Measurements from ENCODE around the gene FGA. TPM values are rescaled to one million over a fixed set of nuclear protein-coding genes. Genes with fewer than 3 reads are reported as not detected.

The FGA gene
- total RNA-seq, 1 experiment from 2014 or later: not detected

- no peaks in the 10 kb centered on the region for H3F3A ChIP-seq (ENCODE audit: insufficient read depth, low read depth)
- no peaks in the 10 kb centered on the region for H3K4me1 ChIP-seq (replicated peaks; ENCODE audit: insufficient read depth)
- TF ChIP-seq, protein P1, sequence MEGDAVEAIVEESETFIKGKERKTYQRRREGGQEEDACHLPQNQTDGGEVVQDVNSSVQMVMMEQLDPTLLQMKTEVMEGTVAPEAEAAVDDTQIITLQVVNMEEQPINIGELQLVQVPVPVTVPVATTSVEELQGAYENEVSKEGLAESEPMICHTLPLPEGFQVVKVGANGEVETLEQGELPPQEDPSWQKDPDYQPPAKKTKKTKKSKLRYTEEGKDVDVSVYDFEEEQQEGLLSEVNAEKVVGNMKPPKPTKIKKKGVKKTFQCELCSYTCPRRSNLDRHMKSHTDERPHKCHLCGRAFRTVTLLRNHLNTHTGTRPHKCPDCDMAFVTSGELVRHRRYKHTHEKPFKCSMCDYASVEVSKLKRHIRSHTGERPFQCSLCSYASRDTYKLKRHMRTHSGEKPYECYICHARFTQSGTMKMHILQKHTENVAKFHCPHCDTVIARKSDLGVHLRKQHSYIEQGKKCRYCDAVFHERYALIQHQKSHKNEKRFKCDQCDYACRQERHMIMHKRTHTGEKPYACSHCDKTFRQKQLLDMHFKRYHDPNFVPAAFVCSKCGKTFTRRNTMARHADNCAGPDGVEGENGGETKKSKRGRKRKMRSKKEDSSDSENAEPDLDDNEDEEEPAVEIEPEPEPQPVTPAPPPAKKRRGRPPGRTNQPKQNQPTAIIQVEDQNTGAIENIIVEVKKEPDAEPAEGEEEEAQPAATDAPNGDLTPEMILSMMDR (conservative IDR thresholded peaks at IDR 0.05): no peak
- no peak for TF ChIP-seq EZH2 (IDR thresholded peaks at IDR 0.05; ENCODE audit: low read depth)
- H3K4me3 ChIP-seq: no peak overlapping the region
- intact Hi-C loops (cut with micrococcal nuclease; ENCODE audit: unreplicated experiment): loop anchor here (2.0 kb wide), 1 partner anchor 117 kb away; no protein-coding TSS in a partner anchor
- no TSS peak for BruUV-seq (replicated peaks)
- ChIA-PET CTCF (interaction anchor here (1.6 kb wide), 1 partner anchor 65 kb away, joined by 3 read pairs; no protein-coding TSS in a partner anchor), POLR2A (ENCODE audit: unreplicated experiment) (no interaction called here)
- no peak overlapping the region for H3K4me2 ChIP-seq
- no peak overlapping the region for H3K27ac ChIP-seq
- H3K9me2 ChIP-seq (ENCODE audit: insufficient read depth): no peaks in the 10 kb centered on the region
- H3K27me3 ChIP-seq (ENCODE audit: insufficient read depth, low read depth): no peaks in the 10 kb centered on the region
- no peak for DNase-seq
- H3K36me3 ChIP-seq (ENCODE audit: low read depth): no peaks in the 10 kb centered on the region
- no peak overlapping the region for H2AFZ ChIP-seq
- no peaks in the 10 kb centered on the region for H4K20me1 ChIP-seq (ENCODE audit: insufficient read depth)
- H3K79me2 ChIP-seq (ENCODE audit: low read depth): no peaks in the 10 kb centered on the region
- H3K9me3 ChIP-seq (ENCODE audit: insufficient read depth, low read depth): no peaks in the 10 kb centered on the region
Observed at GRCh38 chr4:154623995-154624394, 33.5 kb upstream of the FGA start.

DNA sequence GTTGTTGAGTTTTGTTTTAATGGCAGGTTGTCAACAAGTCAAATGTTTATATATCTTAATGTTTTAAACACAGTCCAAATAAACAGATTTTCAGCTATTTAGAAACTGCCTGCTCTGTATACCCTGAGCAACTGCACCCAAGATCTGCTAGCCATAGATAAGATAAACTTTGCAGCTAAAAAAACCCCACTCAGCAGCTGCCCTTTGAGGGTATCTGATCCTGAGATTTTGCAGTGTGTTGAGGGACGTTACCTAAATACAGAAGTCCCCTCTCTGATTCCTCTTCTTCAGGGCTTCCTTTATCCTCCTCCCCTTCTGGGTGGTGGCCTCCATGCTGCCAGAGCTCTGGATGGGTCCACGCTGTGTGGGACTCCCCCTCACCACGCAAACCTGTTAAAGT is 32.9 kb upstream of the FGA start:
- no peak overlapping the region for H3K4me2 ChIP-seq
- H3K9me2 ChIP-seq (ENCODE audit: insufficient read depth): no peaks in the 10 kb centered on the region
- no peaks in the 10 kb centered on the region for H3K36me3 ChIP-seq (ENCODE audit: low read depth)
- ChIA-PET CTCF (interaction anchor here (1.6 kb wide), 1 partner anchor 64 kb away, joined by 3 read pairs; no protein-coding TSS in a partner anchor), POLR2A (ENCODE audit: unreplicated experiment) (interaction anchor here (0.6 kb wide), 1 partner anchor 14 kb away, joined by 9 read pairs; no protein-coding TSS in a partner anchor)
- no peak overlapping the region for H2AFZ ChIP-seq
- H3K79me2 ChIP-seq (ENCODE audit: low read depth): no peaks in the 10 kb centered on the region
- no peaks in the 10 kb centered on the region for H3F3A ChIP-seq (ENCODE audit: insufficient read depth, low read depth)
- no peaks in the 10 kb centered on the region for H3K9me3 ChIP-seq (ENCODE audit: insufficient read depth, low read depth)
- intact Hi-C loops (cut with micrococcal nuclease; ENCODE audit: unreplicated experiment): loop anchor here (2.0 kb wide), 1 partner anchor 117 kb away; no protein-coding TSS in a partner anchor
- no peak overlapping the region for H3K27ac ChIP-seq
- no peak for DNase-seq
- TF ChIP-seq, protein P1 (conservative IDR thresholded peaks at IDR 0.05): no peak
- TF ChIP-seq EZH2 (IDR thresholded peaks at IDR 0.05; ENCODE audit: low read depth): no peak
- H3K4me3 ChIP-seq: no peak overlapping the region
- no TSS peak for BruUV-seq (replicated peaks)
- no peaks in the 10 kb centered on the region for H4K20me1 ChIP-seq (ENCODE audit: insufficient read depth)
- no peaks in the 10 kb centered on the region for H3K27me3 ChIP-seq (ENCODE audit: insufficient read depth, low read depth)
- no peaks in the 10 kb centered on the region for H3K4me1 ChIP-seq (replicated peaks; ENCODE audit: insufficient read depth)

DNA sequence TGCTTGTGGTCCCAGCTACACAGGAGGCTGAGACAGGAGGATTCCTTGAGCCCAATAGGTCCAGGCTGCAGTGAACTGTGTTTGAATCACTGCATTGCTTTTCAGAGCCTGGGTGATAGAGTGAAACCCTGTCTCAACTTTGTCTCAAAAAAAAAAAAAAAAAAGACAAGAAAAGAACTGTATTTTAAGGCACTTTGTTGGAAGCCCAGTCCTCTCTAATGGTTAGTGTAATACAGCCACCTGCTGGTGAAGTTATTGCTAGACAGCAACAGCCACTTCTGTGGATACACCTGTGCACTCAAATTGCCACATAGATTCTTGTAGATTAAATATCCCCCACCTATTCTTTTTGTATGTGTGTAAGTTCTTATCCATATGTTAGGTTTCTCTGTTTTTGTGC is 32.1 kb upstream of the FGA start:
- TF ChIP-seq EZH2 (IDR thresholded peaks at IDR 0.05; ENCODE audit: low read depth): no peak
- TF ChIP-seq, protein P1 (conservative IDR thresholded peaks at IDR 0.05): peak; percentile 73
- BruUV-seq (replicated peaks): no TSS peak
- ChIA-PET POLR2A (ENCODE audit: unreplicated experiment) (no interaction called here), CTCF (interaction anchor here (0.8 to 2.3 kb wide), 2 partner anchors 63 to 67 kb away, joined by 4 to 9 read pairs; no protein-coding TSS in a partner anchor)
- Histone ChIP-seq H3K4me3 (no peak overlapping the region), H3K9me2 (ENCODE audit: insufficient read depth) (no peaks in the 10 kb centered on the region), H2AFZ (no peak overlapping the region), H3K79me2 (ENCODE audit: low read depth) (no peaks in the 10 kb centered on the region), H3K4me1 (replicated peaks; ENCODE audit: insufficient read depth) (no peaks in the 10 kb centered on the region), H3K4me2 (no peak overlapping the region), H3K27me3 (ENCODE audit: insufficient read depth, low read depth) (no peaks in the 10 kb centered on the region), H4K20me1 (ENCODE audit: insufficient read depth) (no peaks in the 10 kb centered on the region), H3K9me3 (ENCODE audit: insufficient read depth, low read depth) (no peaks in the 10 kb centered on the region), H3K36me3 (ENCODE audit: low read depth) (no peaks in the 10 kb centered on the region), H3F3A (ENCODE audit: insufficient read depth, low read depth) (no peaks in the 10 kb centered on the region), H3K27ac (no peak overlapping the region)
- peak; percentile 20 to 55 for DNase-seq
- intact Hi-C loops (cut with micrococcal nuclease; ENCODE audit: unreplicated experiment): loop anchor here (1.0 to 2.0 kb wide), 5 partner anchors 63 to 293 kb away; no protein-coding TSS in a partner anchor
